GM18505 (cell line): Measurements from ENCODE around the gene XRCC4.

Experiments
- ATAC-seq: cut with Tn5 transposase; IDR thresholded peaks from one replicate; pipeline ENCODE4 v1.9.1; 2021; ENCODE audit not compliant: unreplicated experiment
- POLR2A ChIP-seq: IDR thresholded peaks from 4 replicates; pipeline ENCODE4 v1.6.1; 2011; ENCODE audit warnings: borderline replicate concordance; ENCODE audit not compliant: insufficient read depth, insufficient read length; ENCODE audit errors: extremely low read depth

Gene XRCC4

DNA sequence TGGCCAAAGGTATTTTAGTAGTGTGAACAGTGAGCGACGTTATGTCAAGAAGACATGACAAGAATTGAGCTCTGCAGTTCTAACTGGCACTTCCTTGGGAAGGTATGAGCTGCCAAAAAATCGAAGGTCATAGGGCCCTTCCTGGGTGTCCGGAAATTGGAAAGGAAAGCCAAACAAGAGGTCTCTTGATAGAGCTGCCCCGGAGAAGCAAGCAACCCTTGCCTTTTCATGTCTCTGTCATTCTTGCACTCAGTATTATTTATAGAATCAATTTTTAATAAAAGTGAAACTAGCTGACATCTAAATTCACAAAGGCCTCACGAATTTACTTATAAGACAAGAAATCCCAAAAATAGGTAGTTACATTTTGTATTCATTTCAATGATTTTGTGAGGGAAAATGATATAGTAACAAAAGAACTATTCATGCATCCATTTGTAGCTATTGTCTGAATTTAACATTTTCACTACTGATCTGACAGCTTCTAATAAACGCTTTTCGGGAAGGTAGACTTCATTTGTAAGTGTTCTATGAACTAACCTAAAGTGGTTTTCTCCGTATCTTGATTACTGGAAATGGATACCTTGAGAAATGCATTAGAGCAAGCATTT lies 280.4 kb downstream of the XRCC4 start:
- no peak for ATAC-seq
- no peak for TF ChIP-seq POLR2A

DNA sequence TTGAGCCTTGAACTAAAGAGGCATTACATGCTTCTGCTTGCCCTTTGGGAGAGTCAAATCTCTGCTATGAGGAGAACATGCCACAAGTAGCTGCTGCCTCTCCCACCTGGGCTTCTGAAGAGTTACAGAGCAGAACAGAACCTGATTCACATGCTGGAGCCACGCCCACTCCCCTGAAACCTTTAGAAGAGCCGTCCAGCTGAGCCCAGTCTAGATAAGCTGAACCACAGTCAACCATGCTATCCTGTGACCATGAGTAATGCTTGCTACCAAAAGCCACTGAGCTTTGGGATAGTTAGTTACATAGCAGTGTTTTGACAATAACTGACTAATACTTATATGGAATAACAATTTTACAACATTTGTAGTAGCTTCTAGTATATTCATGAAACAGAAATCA lies 283.2 kb downstream of the XRCC4 start:
- no peak for TF ChIP-seq POLR2A
- no peak for ATAC-seq

DNA sequence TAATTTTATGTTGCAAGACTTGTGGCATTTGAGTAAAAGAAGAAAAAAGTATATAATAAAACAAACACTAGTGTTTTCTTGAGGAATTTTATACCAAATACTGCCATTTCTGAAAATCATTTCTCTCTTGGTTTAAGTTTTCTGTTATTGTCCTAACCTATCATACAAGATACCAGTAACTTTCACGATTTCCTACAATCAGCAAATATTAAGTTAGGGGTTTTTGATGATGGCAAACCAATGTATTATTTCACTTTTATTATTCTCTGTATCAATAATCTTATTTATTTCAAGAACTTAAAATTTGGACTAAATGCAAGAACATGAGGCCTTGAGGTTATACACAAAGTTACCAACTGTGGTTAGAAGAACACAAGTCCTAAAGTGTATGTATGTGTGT lies 285.2 kb downstream of the XRCC4 start:
- TF ChIP-seq POLR2A: no peak
- no peak for ATAC-seq

DNA sequence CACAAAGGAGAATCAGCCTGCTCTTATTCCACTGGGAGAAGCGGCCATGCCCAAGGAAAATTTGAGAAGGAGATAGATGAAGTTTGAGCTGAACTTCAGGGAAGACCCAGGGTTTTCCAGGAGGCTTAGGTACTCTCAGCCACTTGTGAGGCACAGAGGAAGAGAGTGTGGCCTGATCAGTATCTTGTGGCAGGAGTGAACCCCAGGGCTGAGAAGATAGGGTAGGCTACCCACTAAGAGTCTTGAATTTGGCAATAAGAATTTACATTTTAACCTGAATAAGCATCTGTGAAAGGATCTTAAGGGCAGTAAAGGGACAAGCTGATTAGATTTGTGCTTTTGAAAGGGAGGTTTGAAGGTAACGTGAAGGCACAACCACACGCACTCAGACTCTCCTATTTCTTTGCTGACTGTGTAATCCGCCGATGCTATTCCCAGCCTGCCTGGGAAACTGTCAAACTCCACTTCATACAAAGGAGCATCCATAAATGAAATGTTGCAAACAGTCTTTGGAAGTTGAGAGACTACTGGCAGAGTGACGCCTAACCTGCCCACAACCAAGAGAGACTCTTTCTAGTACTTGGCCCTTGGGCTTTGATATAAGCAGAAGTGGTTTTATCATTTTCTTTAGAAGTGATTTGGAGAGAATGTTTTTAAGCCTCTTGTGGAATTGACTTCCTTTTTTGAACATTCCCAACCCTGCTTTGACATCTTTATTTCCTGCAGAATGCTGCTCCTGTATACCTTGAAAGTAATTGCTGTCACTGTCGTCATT lies 286.0 kb downstream of the XRCC4 start:
- no peak for TF ChIP-seq POLR2A
- no peak for ATAC-seq

DNA sequence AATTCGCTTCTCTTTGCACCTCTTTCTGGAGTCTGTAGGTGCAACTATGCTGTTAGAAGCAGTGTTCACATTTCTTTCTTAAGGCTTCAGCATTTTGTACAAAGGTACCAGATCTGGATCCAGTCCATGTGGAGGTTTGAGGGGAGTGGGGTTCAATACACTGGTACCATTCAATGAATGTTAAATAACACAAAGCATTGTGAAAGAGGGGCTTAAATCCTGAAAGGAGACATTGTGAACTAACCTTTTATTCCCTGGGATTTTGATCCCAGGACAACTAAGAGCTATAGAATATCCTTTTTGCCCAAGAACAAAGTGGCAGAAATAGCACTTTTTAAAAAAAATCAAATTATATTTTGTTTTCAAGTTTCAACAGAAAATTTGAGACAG lies 286.5 kb downstream of the XRCC4 start:
- ATAC-seq: no peak
- TF ChIP-seq POLR2A: no peak

DNA sequence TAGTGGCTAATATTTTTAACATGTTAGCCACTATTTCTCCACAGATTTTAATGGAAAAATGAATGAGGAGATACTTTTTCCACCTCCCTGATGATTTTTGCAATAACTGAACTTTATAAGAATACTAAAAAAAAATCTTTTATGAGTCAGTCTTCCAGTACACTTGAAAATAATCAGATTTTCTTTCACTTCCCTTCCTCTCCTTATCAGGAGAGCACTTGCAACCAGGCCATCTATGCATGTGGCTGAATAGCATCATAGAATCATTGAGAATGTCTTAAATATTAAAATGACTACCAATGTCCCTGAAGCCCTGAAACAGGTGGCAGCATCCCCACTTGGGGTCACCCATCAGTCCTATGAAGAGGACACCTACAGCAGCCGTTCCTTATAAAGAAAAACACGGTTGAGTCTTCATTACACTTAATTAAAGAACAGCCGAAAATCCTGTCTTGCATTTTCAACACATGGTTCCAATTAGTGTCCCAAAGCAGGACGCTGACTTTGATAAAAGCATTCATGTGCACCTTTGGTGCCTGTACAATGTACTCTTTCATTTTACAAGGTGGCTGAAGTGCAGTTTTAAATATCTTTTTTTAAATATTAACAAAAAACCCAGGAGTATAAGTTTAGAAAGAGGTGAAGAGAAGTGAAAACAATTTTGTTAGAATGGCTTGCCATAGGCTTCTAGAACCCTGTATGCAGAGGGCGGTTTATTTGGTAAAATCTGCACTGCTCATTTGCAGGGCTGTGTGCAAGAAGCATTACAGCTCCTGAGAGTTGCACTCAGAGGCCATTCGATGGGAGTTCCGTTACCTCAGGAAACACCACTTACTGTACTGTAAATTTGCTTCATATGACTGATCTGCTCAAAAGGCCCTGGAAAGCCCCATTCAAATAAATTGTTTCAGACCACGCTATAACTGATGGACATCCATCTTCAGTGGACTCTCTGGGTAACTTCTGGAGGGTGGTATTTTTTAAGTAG lies 287.3 kb downstream of the XRCC4 start:
- no peak for TF ChIP-seq POLR2A
- ATAC-seq: peak; percentile 60

DNA sequence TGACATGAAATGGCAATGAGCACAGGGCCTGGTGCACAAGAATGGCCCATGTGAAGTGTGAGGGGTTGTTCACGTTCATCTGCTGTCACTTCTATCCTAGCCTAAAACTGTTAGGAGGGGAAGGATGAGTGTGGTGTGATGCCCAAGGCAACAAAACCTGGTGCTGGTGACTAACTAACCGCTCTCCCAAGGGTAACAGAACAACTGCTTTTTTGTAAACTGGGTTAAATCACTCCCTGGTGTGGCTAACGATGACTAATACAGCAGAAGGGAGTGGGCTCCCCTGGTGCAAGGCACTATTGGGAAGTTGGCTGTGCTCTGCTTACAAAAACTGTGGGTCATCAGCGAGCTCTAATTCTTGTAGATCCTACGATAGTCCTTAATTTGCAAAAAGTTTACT lies 291.0 kb downstream of the XRCC4 start:
- no peak for ATAC-seq
- TF ChIP-seq POLR2A: no peak

DNA sequence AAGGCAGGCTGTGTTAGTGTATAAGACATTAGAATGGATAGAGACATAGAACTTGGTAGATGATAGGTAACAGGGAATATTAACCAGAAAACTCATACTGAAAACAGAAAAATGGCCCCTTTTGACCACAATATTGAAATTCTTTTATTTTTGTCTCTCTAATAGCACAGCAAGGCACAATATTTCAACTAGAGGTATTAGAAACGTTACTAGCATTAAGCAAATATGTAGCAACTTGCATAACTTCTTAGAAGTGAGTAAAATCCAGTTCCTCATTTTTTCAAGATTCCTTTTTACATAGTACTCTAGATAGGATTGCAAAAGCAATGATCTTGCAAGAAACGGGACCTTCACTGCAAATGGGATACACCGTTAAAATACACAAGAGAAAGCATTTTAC lies 291.5 kb downstream of the XRCC4 start:
- ATAC-seq: peak; percentile 36
- TF ChIP-seq POLR2A: no peak

DNA sequence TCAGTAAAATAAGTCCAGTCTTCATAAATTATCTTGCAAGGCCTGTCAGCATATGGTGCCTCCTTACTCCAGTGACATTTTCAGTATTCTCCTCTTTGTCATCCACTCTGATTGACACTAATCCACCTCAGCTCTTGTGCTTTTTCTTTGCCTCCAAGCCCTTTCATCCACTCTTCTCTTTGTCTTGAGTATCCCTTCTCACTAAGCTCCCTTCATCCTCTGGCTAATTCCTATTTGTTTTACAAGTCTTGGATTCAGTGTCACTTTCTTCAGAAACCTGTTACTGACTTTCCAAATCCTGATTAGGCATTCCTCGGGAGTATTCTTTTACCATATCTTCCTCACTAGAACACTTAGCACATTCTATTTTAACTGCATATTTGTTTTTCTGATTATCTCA lies 293.6 kb downstream of the XRCC4 start:
- TF ChIP-seq POLR2A: no peak

DNA sequence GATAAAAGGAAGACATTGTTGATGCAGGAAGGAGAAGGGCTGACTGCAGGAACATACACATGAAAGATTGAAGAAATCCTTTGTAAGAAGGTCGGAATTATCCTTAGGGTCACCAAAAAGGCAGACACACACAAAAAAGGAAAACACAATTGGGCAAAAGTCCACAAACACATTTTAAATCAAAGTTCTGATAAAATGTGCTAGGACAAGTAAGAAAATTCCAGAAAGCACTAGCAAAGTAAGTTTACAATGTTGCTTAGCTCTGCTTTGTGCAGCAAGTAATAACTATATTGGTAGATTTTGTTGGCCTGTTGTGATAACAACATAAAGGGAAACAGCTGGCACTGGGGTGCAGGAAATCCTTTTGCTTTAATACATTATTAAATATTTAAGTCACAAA lies 294.4 kb downstream of the XRCC4 start:
- TF ChIP-seq POLR2A: no peak
- ATAC-seq: no peak

More for the DNA sequence above, 293.6 kb downstream of the XRCC4 start:
- no peak for ATAC-seq

DNA sequence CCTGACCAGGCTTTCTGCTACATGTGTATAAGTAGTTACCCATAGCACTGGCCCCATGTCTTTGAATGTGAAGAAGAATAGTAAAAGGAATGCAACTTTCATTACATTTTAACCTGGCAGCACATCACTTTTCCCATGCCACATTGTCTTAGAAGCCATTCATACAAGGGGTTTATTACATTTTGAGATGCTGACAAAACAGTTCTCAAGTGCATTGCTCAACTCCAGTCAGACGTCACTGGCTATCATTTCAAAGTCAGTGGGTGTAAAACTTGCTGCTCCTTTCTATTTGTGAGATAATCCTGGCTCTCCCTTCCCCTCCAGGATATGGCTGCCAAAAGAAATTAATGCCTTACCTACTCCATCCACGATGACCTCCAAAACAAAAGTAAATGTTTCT lies 297.2 kb downstream of the XRCC4 start:
- TF ChIP-seq POLR2A: no peak
- ATAC-seq: no peak

DNA sequence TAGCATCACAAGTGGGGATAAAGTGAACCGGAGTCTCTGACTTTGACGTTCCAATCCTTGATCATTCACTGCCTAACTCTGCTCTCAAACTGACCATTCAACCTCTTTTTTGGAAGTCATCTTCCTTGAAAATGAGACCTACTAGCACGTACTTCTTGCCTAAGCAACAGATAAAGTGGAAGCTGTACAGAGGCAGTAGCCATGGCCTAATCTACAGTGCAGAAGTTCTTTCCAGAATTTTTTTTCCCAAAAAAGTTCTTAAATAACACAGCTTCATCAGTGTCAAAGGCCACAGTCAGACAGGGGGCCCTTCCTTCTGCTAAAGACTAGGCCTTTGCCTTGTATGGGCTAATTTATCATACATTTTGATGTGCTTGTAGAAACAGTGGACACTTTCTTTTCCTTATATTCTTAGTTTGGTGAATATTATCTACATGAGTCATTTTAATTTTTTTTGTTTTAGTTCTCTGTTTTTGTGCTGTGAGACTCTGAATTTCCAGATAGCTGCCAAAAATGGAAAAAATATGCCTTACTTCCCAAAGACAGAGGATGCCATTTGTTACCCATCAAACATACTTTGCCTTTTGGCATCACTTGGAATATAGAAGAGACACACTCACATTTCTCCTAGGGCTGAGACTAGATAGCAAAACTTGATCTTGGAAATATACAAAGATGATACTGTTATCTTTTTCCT lies 297.9 kb downstream of the XRCC4 start:
- no peak for TF ChIP-seq POLR2A
- ATAC-seq: no peak

DNA sequence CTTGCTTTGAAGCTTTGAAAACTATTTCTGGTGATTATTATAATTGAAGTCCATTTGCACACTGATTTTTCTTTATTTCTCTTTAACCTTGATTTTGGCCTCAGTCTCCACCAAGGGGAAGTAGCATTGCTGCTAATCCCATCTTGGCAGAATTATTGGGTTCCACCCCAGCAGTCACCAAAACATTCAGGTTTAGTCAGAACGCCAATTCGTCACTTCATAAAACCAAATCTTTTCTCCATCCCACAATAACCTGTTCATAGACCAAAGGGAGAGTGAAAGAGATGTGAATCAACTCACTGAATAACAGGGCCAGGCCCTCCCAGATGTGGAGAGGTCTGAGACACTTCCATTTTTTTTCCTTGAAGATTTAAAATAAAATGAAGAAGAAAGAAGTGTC lies 299.1 kb downstream of the XRCC4 start:
- no peak for TF ChIP-seq POLR2A

More for the DNA sequence above, 299.1 kb downstream of the XRCC4 start:
- ATAC-seq: no peak
